PC-3 (cell line): ENCODE measurements around the gene ILDR2. TPM values are rescaled to one million over a fixed set of nuclear protein-coding genes. Genes with fewer than 3 reads are reported as not detected.

Experiments used
- ATAC-seq: fragments of 200-7000 bp; cut with Tn5 transposase; 2 replicates; pipeline ENCODE4 v1.9.1; 2020; ENCODE audit warnings: mild to moderate bottlenecking, moderate library complexity
- BruUV-seq: library from RNA; stranded (reverse); fragments of 400-500 nt; replicated peaks from 2 replicates; lab custom pipeline; 2021; lab: Mats Ljungman, UMichigan
- CTCF ChIA-PET: fragments of 300-600 bp; sonication (Branson Sonifier 250); formaldehyde crosslinking; loops from one replicate; lab custom pipeline; 2022; ENCODE audit warnings: antibody characterized with exemption; lab: Charles Lee
- POLR2A ChIA-PET: fragments of 300-600 bp; sonication (Branson Sonifier 250); formaldehyde crosslinking; loops from one replicate; lab custom pipeline; 2022; ENCODE audit warnings: antibody characterized with exemption; ENCODE audit not compliant: unreplicated experiment; lab: Charles Lee
- DNase-seq: peaks from one replicate; pipeline ENCODE4 v3.0.0-alpha.2; 2015
- H2AFZ ChIP-seq: fragments of 300-600 bp; sonication (generic); 2 replicates; pipeline ENCODE4 v1.6.0; 2016; ENCODE audit warnings: antibody characterized with exemption, low read length
- H3F3A ChIP-seq: fragments of 300-600 bp; sonication (generic); one replicate; pipeline ENCODE4 v1.6.0; 2017; ENCODE audit warnings: antibody characterized with exemption, low read length, control low read depth, mild to moderate bottlenecking; ENCODE audit not compliant: unreplicated experiment
- H3K27ac ChIP-seq: fragments of 300-600 bp; sonication (generic); 2 replicates; pipeline ENCODE4 v1.5.1; 2016; ENCODE audit warnings: mild to moderate bottlenecking, low read length
- H3K27me3 ChIP-seq: fragments of 300-600 bp; sonication (generic); 2 replicates; pipeline ENCODE4 v1.6.1; 2016; ENCODE audit warnings: low read length, mixed read lengths
- H3K36me3 ChIP-seq: fragments of 300-600 bp; sonication (generic); 2 replicates; pipeline ENCODE4 v1.6.1; 2016; ENCODE audit warnings: low read depth, mixed run types, low read length, mixed read lengths
- H3K4me1 ChIP-seq: fragments of 300-600 bp; sonication (generic); 2 replicates; pipeline ENCODE4 v1.5.1; 2016; ENCODE audit warnings: low read length; ENCODE audit not compliant: insufficient read depth
- H3K4me2 ChIP-seq: fragments of 300-600 bp; sonication (generic); 2 replicates; pipeline ENCODE4 v1.6.0; 2016; ENCODE audit warnings: low read length
- H3K4me3 ChIP-seq: fragments of 300-600 bp; sonication (generic); 2 replicates; pipeline ENCODE4 v1.5.1; 2016; ENCODE audit warnings: mild to moderate bottlenecking, low read length, mixed read lengths
- H3K79me2 ChIP-seq: fragments of 300-600 bp; sonication (generic); 2 replicates; pipeline ENCODE4 v1.6.1; 2017; ENCODE audit warnings: low read length, mixed read lengths
- H3K9ac ChIP-seq: fragments of 300-600 bp; sonication (generic); 2 replicates; pipeline ENCODE4 v1.6.0; 2016; ENCODE audit warnings: mild to moderate bottlenecking, low read length
- H3K9me2 ChIP-seq: fragments of 300-600 bp; sonication (generic); replicated peaks from 2 replicates; pipeline ENCODE4 v1.6.1; 2016; ENCODE audit warnings: mixed run types, low read length, mixed read lengths
- H3K9me3 ChIP-seq: fragments of 300-600 bp; sonication (generic); 2 replicates; pipeline ENCODE4 v1.6.1; 2016; ENCODE audit warnings: low read length, mixed read lengths
- H4K20me1 ChIP-seq: fragments of 300-600 bp; sonication (generic); 2 replicates; pipeline ENCODE4 v1.6.1; 2016; ENCODE audit warnings: low read length, mixed read lengths
- EZH2 ChIP-seq: fragments of 300-600 bp; sonication (generic); IDR thresholded peaks from one replicate; pipeline ENCODE4 v1.6.1; 2017; ENCODE audit warnings: antibody characterized with exemption, mild to moderate bottlenecking, low read length; ENCODE audit not compliant: unreplicated experiment
- EZH2phosphoT487 ChIP-seq: fragments of 300-600 bp; sonication (generic); IDR thresholded peaks from 2 replicates; pipeline ENCODE4 v1.6.1; 2018; ENCODE audit warnings: mild to moderate bottlenecking, antibody characterized with exemption, low read length, borderline replicate concordance
- intact Hi-C: fragments of 100-400 bp; cut with micrococcal nuclease; formaldehyde crosslinking; loops from 2 replicates; pipeline ENCODE4 v1.9.0; 2023
- total RNA-seq: library from RNA; depleted of rRNA; stranded (reverse); fragments of >200 nt; gene quantifications from 2 replicates; pipeline ENCODE4 v1.2.3, GENCODE V29; 2014
- TF ChIP-seq, protein P1 (sequence below): fragments of 300-600 bp; sonication (generic); conservative IDR thresholded peaks from 2 replicates; pipeline ENCODE4 v1.5.1; 2017; ENCODE audit warnings: antibody characterized with exemption, low read depth, mild to moderate bottlenecking, low read length

Gene ILDR2
- total RNA-seq, 1 experiment from 2014 or later: not detected

GRCh38 chr1:166948856-166949350 is 26.4 kb downstream of the ILDR2 start:
- Histone ChIP-seq H3F3A (no peaks in the 10 kb centered on the region), H3K4me3 (no peak overlapping the region), H3K4me2 (no peak overlapping the region), H3K27ac (no peak overlapping the region), H3K9me3 (no peaks in the 10 kb centered on the region), H3K9me2 (no peaks in the 10 kb centered on the region), H3K36me3 (no peaks in the 10 kb centered on the region), H4K20me1 (no peaks in the 10 kb centered on the region), H3K9ac (no peak overlapping the region), H2AFZ (no peak overlapping the region), H3K79me2 (no peaks in the 10 kb centered on the region), H3K4me1 (peaks cover 21% of the 10 kb centered on the region), H3K27me3 (peaks cover 60% of the 10 kb centered on the region)
- BruUV-seq: no TSS peak
- TF ChIP-seq EZH2: no peak
- TF ChIP-seq, protein P1, sequence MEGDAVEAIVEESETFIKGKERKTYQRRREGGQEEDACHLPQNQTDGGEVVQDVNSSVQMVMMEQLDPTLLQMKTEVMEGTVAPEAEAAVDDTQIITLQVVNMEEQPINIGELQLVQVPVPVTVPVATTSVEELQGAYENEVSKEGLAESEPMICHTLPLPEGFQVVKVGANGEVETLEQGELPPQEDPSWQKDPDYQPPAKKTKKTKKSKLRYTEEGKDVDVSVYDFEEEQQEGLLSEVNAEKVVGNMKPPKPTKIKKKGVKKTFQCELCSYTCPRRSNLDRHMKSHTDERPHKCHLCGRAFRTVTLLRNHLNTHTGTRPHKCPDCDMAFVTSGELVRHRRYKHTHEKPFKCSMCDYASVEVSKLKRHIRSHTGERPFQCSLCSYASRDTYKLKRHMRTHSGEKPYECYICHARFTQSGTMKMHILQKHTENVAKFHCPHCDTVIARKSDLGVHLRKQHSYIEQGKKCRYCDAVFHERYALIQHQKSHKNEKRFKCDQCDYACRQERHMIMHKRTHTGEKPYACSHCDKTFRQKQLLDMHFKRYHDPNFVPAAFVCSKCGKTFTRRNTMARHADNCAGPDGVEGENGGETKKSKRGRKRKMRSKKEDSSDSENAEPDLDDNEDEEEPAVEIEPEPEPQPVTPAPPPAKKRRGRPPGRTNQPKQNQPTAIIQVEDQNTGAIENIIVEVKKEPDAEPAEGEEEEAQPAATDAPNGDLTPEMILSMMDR: no peak
- TF ChIP-seq EZH2phosphoT487: no peak
- ATAC-seq (no peak), DNase-seq (no peak)
- ChIA-PET POLR2A (no interaction called here), CTCF (no interaction called here)
- intact Hi-C loops: no loop called here

- no peaks in the 10 kb centered on the region for H3K9me2 ChIP-seq
- H2AFZ ChIP-seq: no peak overlapping the region
- TF ChIP-seq EZH2phosphoT487 (no peak), EZH2 (no peak)
- TF ChIP-seq, protein P1: no peak
- BruUV-seq: no TSS peak
- intact Hi-C loops: no loop called here
- no peak overlapping the region for H3K27ac ChIP-seq
- no peak overlapping the region for H3K4me2 ChIP-seq
- H3K79me2 ChIP-seq: no peaks in the 10 kb centered on the region
- no peaks in the 10 kb centered on the region for H3K9me3 ChIP-seq
- H3K9ac ChIP-seq: no peak overlapping the region
- peaks cover 61% of the 10 kb centered on the region for H3K27me3 ChIP-seq
- peaks cover 16% of the 10 kb centered on the region for H3K4me1 ChIP-seq
- no peaks in the 10 kb centered on the region for H4K20me1 ChIP-seq
- no peak for DNase-seq
- no peaks in the 10 kb centered on the region for H3K36me3 ChIP-seq
- no peaks in the 10 kb centered on the region for H3F3A ChIP-seq
- POLR2A ChIA-PET: no interaction called here
- no peak for ATAC-seq
- H3K4me3 ChIP-seq: no peak overlapping the region
- CTCF ChIA-PET: no interaction called here
These were observed 27.8 kb downstream of the ILDR2 start for GRCh38 chr1:166947398-166948043.
